Measurements from ENCODE around the gene NAT9.

NAT9 gene

GRCh38 chr17:74740173-74740572 lies 36.0 kb downstream of the NAT9 start:
- Mint-ChIP-seq H3K27me3 (no peaks in the 10 kb centered on the region), H3K27ac (peak overlapping the region; percentile 74), H3K4me1 (peaks cover 82% of the 10 kb centered on the region), H3K9me3 (no peaks in the 10 kb centered on the region), H3K36me3 (no peaks in the 10 kb centered on the region), H3K4me3 (no peak overlapping the region)
- no peak for ATAC-seq

DNA sequence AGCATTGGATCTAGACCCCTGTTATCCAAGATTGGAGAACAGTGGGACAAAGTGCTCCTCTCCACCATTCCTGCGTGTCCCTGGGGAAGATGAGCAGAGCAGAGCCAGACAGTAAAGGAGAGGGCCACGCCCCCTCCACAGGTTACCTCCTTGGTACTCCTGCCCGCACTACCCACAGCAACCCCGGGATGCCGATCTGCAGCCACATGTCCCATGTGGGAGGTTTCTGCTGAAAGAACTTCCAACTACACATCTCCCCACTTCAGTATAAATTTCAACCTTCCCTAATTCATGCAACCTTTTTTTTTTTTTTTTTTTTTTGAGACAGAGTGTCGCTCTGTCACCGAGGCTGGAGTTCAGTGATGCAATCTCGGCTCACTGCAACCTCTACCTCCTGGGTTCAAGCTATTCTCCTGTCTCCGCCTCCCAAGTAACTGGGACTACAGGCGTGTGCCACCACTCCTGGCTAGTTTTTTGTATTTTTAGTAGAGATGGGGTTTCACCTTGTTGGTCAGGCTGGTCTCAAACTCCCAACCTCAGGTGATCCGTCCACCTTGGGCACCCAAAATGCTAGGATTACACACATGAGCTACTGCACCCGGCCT lies 36.8 kb downstream of the NAT9 start:
- Mint-ChIP-seq H3K4me3 (peak overlapping the region; percentile 82), H3K36me3 (no peaks in the 10 kb centered on the region), H3K27ac (peak overlapping the region; percentile 74), H3K4me1 (peaks cover 83% of the 10 kb centered on the region), H3K27me3 (no peaks in the 10 kb centered on the region), H3K9me3 (no peaks in the 10 kb centered on the region)
- no peak for ATAC-seq

DNA sequence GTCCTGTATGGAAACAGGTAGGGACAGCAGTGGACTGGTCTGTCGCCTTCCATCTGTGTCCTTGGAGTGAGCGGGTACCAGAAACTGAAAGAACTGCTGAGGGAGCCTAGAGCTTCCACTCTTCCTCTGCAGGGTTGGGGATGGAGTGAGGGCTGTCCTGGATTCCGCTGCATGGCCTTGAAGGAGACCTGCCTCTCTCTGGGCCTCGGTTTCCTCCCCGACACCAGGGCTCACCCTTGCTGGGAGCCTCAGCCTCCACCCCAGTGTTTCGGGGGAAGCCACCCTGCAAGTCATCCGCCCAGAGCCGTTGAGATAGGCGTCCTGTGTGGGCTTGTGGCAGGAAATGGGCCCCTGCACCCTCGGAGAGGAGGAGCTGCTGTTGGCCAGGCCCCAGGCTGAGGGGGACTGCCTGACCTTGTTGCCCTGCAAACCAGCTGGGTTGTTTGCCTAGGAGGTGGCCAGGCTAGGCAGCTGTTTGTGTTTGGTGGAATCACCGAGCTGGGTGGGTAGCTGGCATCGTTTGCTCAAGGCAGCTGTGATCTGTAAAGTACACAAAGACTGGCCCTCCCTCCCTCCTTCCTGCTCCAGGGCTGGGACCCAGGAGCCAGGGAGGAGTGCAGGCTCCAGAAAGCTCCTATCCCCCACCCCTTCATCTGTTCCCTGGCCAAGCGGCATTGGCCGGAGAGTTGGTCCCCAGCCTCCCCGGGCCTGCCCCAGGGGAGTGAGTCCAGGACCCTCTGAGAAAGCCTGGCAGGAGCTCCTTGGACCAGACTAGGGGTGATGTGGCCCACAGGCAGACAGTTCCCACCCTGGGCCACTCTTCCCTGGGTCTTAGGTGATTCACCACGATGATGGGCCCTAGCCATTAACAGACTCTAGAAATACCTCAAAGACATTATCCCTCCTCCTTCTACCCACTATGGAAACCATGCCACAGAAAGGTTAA lies 37.8 kb downstream of the NAT9 start:
- H3K27ac Mint-ChIP-seq, result peak overlapping the region; percentile 74
- peak overlapping the region; percentile 82 for H3K4me3 Mint-ChIP-seq
- H3K9me3 Mint-ChIP-seq, result no peaks in the 10 kb centered on the region
- H3K4me1 Mint-ChIP-seq, result peaks cover 74% of the 10 kb centered on the region
- H3K36me3 Mint-ChIP-seq, result no peaks in the 10 kb centered on the region
- ATAC-seq, result peak; percentile 77
- H3K27me3 Mint-ChIP-seq, result no peaks in the 10 kb centered on the region

GRCh38 chr17:74737299-74738050 lies 38.7 kb downstream of the NAT9 start:
- H3K4me3 Mint-ChIP-seq, result peak overlapping the region; percentile 82
- H3K4me1 Mint-ChIP-seq, result peaks cover 66% of the 10 kb centered on the region
- no peaks in the 10 kb centered on the region for H3K27me3 Mint-ChIP-seq
- ATAC-seq, result no peak
- H3K9me3 Mint-ChIP-seq, result no peaks in the 10 kb centered on the region
- H3K36me3 Mint-ChIP-seq, result no peaks in the 10 kb centered on the region
- peak overlapping the region; percentile 74 for H3K27ac Mint-ChIP-seq

DNA sequence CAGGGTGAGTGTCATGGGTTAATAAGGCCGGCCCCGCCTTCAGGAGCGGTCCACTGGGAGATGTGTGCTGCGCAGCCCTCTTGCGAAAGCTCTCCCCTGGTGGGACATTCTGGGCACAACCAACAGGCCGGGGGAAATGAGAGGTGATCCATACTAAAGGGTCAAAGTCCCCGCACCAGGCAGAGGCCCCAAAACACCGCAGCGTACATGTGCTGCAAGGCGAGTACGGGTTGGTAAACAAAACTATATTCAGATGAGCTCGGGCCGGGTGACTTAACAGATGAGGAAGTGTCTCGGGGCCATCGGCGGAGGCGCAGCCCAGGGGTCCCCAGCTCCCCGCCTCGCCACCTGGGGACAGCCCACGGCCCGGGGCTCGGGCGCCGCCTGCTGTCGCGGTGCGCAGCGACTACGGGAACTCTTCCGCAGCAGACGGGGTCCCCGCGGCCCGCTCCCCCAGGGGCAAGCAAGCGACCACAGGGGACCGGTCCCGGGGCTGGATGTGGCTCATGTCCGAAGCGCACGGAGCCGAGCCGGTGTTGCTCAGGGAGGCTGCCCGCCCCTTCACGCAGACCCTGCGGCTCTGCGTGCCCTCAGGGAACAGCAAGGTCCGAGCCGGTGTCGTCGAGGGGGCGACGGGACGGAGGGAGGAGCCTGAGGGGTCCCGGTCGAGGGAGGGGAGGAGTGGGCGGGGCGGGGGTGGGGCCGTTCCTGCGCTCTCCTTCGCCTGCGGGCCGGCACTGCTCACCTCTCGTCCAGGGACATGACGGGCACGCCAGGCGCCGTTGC lies 39.4 kb downstream of the NAT9 start, which contains the start of gene RAB37:
RAB37 (plus strand) TSS at position 744 of the 786 bp plus-strand sequence; CDS start at position 761, 17 bp downstream.
- H3K4me1 Mint-ChIP-seq, result peaks cover 58% of the 10 kb centered on the region
- H3K27me3 Mint-ChIP-seq, result no peaks in the 10 kb centered on the region
- H3K36me3 Mint-ChIP-seq, result no peaks in the 10 kb centered on the region
- peak; percentile 83 for ATAC-seq
- H3K27ac Mint-ChIP-seq, result peak within 1 kb of the TSS; percentile 77
- H3K9me3 Mint-ChIP-seq, result no peaks in the 10 kb centered on the region
- peak within 1 kb of the TSS; percentile 82 for H3K4me3 Mint-ChIP-seq

DNA sequence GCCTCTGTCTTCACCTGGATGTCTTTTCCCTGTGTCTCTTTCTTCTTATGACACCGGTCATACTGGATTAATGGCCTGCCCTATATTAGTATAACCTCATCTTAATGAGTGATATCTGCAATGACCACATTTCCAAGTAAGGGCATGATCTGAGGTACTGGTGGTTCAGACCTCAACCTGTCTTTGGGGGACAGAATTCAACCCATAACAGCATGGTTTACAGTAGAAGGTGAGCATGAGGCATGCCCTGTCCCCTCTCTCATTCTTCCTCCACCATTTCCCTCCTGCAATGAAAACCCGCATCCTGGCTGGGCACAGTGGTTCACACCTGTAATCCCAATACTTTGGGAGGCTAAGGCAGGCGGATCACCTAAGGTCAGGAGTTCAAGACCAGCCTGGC lies 41.9 kb downstream of the NAT9 start:
- no peaks in the 10 kb centered on the region for H3K36me3 Mint-ChIP-seq
- H3K4me3 Mint-ChIP-seq, result no peak overlapping the region

GRCh38 chr17:74733365-74734122 lies 42.6 kb downstream of the NAT9 start:
- Mint-ChIP-seq H3K4me3 (no peak overlapping the region), H3K27ac (peak overlapping the region; percentile 71), H3K9me3 (no peaks in the 10 kb centered on the region), H3K27me3 (no peaks in the 10 kb centered on the region), H3K36me3 (no peaks in the 10 kb centered on the region), H3K4me1 (peaks cover 26% of the 10 kb centered on the region)
- ATAC-seq, result no peak

More for the DNA sequence above, 41.9 kb downstream of the NAT9 start:
- no peak for ATAC-seq
- Mint-ChIP-seq H3K27ac (peak overlapping the region; percentile 71), H3K4me1 (peaks cover 33% of the 10 kb centered on the region), H3K9me3 (no peaks in the 10 kb centered on the region), H3K27me3 (no peaks in the 10 kb centered on the region)

DNA sequence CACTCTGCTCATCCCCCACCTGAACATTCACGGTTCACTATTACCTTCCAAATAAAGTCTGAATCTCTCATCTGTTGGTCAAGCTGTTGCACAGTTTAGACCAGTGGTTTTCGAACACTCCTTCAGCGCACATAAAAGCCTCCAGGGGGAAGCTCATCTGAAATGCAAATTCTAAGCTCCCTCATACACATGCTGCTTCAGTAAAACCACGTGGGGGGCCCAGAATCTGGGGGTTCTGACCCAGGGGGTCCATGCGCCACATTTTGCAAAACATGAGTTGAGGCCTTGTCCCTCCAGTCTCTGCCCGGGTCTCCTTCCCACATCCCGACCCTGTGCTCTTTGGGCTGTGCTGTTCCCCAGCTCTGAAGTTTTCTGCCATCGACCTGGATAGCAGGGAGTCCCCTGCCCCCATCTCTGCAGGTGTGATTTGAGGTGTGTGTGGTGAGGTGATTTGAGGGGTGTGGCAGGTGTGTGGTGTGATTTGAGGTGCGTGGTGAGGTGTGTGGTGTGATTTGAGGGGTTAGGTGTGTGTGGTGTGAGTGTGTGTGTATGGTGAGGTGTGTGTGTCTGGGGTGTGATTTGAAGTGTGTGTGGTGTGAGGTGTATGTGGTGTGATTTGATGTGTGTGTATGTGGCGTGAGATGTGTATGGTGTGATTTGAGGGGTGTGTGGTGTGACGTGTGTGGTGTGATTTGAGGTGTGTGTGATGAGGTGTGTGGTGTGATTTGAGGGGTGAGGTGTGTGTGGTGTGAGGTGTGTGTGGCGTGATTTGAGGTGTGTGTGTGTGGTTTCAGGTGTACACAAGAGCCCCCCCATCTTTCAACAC lies 43.9 kb downstream of the NAT9 start:
- no peak for ATAC-seq
- H3K4me1 Mint-ChIP-seq, result peaks cover 15% of the 10 kb centered on the region
- no peaks in the 10 kb centered on the region for H3K36me3 Mint-ChIP-seq
- H3K9me3 Mint-ChIP-seq, result no peaks in the 10 kb centered on the region
- no peak overlapping the region for H3K27ac Mint-ChIP-seq
- H3K4me3 Mint-ChIP-seq, result no peak overlapping the region
- no peaks in the 10 kb centered on the region for H3K27me3 Mint-ChIP-seq

- Mint-ChIP-seq H3K27ac (no peak overlapping the region), H3K4me3 (no peak overlapping the region), H3K9me3 (no peaks in the 10 kb centered on the region), H3K36me3 (no peaks in the 10 kb centered on the region), H3K4me1 (peaks cover 11% of the 10 kb centered on the region), H3K27me3 (no peaks in the 10 kb centered on the region)
- ATAC-seq, result no peak
Measured at GRCh38 chr17:74731347-74731605, 44.9 kb downstream of the NAT9 start.

GRCh38 chr17:74730491-74731346 lies 45.4 kb downstream of the NAT9 start:
- Mint-ChIP-seq H3K4me3 (no peak overlapping the region), H3K27me3 (no peaks in the 10 kb centered on the region), H3K9me3 (no peaks in the 10 kb centered on the region), H3K4me1 (peaks cover 8% of the 10 kb centered on the region), H3K27ac (no peak overlapping the region), H3K36me3 (no peaks in the 10 kb centered on the region)
- ATAC-seq, result peak; percentile 86

GRCh38 chr17:74729866-74730265 lies 46.3 kb downstream of the NAT9 start:
- no peak overlapping the region for H3K4me3 Mint-ChIP-seq
- no peaks in the 10 kb centered on the region for H3K36me3 Mint-ChIP-seq
- H3K9me3 Mint-ChIP-seq, result no peaks in the 10 kb centered on the region
- no peak for ATAC-seq
- H3K4me1 Mint-ChIP-seq, result peaks cover 6% of the 10 kb centered on the region
- no peak overlapping the region for H3K27ac Mint-ChIP-seq
- no peaks in the 10 kb centered on the region for H3K27me3 Mint-ChIP-seq

GRCh38 chr17:74729368-74729767 lies 46.8 kb downstream of the NAT9 start:
- Mint-ChIP-seq H3K27me3 (no peaks in the 10 kb centered on the region), H3K4me3 (no peak overlapping the region), H3K36me3 (no peaks in the 10 kb centered on the region), H3K9me3 (no peaks in the 10 kb centered on the region), H3K4me1 (peaks cover under 1% of the 10 kb centered on the region), H3K27ac (no peak overlapping the region)
- no peak for ATAC-seq

GRCh38 chr17:74728702-74729075 lies 47.5 kb downstream of the NAT9 start:
- no peaks in the 10 kb centered on the region for H3K9me3 Mint-ChIP-seq
- H3K4me3 Mint-ChIP-seq, result no peak overlapping the region
- no peaks in the 10 kb centered on the region for H3K36me3 Mint-ChIP-seq

More at GRCh38 chr17:74728702-74729075, 47.5 kb downstream of the NAT9 start:
- no peak for ATAC-seq
- no peaks in the 10 kb centered on the region for H3K27me3 Mint-ChIP-seq
- no peaks in the 10 kb centered on the region for H3K4me1 Mint-ChIP-seq
- no peak overlapping the region for H3K27ac Mint-ChIP-seq
